ENCODE measurements around the gene ADAMTS14.

Gene ADAMTS14

DNA sequence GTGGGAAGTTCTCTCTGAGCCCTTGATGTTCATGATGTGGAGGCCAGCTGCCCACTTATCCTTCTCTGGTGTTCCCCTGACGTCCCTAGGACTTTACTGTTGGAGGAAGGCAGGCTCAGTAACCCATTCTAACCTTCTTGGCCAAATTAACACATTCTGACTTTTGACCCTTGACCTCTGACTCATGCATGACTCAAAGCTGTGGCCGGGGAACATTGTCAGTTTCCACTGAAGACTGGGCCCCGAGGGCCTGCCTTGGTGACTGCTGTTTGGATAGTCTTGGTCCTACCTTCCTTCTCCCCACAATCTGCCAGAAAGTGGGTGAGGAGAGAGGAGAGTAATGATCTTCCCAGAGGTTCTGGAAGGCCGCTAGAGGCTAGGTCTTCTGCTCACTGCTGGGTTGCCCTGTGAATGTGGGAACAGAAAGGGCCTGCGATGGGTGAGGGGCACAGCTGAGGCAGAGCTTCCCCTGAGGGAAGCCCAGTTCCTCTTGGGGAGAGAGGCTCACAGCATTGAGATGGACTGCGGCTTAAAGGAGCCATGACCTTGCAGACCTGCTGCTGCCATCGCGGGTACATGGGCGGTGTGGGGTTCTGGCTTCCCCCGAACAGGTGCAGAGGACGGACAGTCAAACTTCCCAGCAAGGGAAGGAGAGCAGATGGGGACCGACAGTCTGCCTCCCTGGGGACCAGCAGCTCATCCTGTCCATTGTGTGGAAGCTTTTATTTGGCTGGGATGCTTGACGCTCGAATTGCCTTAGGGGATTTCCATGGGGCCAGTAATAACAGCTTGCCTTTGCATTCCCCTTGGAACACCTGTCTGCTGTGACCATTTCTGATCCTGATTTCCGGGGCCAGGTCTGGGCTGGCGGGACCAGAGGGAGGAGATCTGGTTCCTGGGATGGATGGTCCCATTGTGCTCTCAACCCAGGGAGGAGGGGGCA, 43.8 kb downstream of the ADAMTS14 start:
- DNase-seq (ENCODE audit: extremely low spot score): no peak
- TF ChIP-seq FOXK2 (IDR thresholded peaks at IDR 0.05) (no peak), TARDBP (IDR thresholded peaks at IDR 0.05) (no peak), FOXA1 (IDR thresholded peaks at IDR 0.05) (no peak), L3MBTL2 (conservative IDR thresholded peaks at IDR 0.05) (no peak), FOXM1 (IDR thresholded peaks at IDR 0.05; ENCODE audit: borderline replicate concordance) (no peak), NFRKB (IDR thresholded peaks at IDR 0.05) (no peak), CTBP1 (IDR thresholded peaks at IDR 0.05; ENCODE audit: borderline replicate concordance) (no peak), LEF1 (IDR thresholded peaks at IDR 0.05; ENCODE audit: borderline replicate concordance) (no peak), HDGF (IDR thresholded peaks at IDR 0.05; ENCODE audit: borderline replicate concordance) (no peak), BHLHE40 (IDR thresholded peaks at IDR 0.05; ENCODE audit: borderline replicate concordance) (no peak), ZNF384 (IDR thresholded peaks at IDR 0.05) (no peak)
- TF ChIP-seq, protein P1, sequence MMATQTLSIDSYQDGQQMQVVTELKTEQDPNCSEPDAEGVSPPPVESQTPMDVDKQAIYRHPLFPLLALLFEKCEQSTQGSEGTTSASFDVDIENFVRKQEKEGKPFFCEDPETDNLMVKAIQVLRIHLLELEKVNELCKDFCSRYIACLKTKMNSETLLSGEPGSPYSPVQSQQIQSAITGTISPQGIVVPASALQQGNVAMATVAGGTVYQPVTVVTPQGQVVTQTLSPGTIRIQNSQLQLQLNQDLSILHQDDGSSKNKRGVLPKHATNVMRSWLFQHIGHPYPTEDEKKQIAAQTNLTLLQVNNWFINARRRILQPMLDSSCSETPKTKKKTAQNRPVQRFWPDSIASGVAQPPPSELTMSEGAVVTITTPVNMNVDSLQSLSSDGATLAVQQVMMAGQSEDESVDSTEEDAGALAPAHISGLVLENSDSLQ (IDR thresholded peaks at IDR 0.05): no peak
- ChIA-PET POLR2A (no interaction called here), CTCF (interaction anchor here (1.3 kb wide), 1 partner anchor 23 kb away, joined by 3 read pairs; no protein-coding TSS in a partner anchor)

DNA sequence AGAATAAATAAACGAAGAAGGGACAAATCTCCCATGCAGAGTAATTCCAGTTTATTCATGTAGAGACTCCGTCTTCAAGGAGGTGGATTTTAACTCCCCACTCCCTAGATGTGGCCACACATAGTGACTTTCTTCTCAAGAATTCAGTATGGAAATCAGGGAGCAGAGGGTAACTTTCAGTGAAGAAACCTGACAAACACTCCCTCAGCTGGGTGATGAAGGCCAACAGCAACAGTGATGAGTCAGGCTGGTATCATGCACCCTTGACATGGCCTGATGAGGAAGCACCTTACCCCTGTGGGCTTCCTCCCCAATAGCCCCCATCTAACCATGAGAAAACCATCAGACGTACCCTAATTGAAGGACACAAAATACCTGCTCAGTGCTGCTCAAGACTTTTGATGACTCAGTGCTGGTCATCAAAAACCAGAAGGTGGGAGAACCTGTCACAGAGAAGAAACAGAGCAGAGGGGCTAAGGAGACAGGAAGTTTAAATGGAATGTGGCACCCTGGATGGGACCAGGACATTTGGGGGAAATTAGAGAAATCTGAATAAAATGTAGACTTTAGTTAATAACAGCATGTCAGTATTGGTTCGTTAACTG, 50.6 kb downstream of the ADAMTS14 start:
- TF ChIP-seq ZNF384 (IDR thresholded peaks at IDR 0.05) (no peak), ARNT (IDR thresholded peaks at IDR 0.05) (no peak), CTBP1 (IDR thresholded peaks at IDR 0.05; ENCODE audit: borderline replicate concordance) (no peak), FOXK2 (IDR thresholded peaks at IDR 0.05) (no peak), FOXM1 (IDR thresholded peaks at IDR 0.05; ENCODE audit: borderline replicate concordance) (no peak), L3MBTL2 (conservative IDR thresholded peaks at IDR 0.05) (no peak), TARDBP (IDR thresholded peaks at IDR 0.05) (no peak), LEF1 (IDR thresholded peaks at IDR 0.05; ENCODE audit: borderline replicate concordance) (no peak)
- no peak for DNase-seq (ENCODE audit: extremely low spot score)
- CTCF ChIA-PET: no interaction called here
- POLR2A ChIA-PET: no interaction called here

DNA sequence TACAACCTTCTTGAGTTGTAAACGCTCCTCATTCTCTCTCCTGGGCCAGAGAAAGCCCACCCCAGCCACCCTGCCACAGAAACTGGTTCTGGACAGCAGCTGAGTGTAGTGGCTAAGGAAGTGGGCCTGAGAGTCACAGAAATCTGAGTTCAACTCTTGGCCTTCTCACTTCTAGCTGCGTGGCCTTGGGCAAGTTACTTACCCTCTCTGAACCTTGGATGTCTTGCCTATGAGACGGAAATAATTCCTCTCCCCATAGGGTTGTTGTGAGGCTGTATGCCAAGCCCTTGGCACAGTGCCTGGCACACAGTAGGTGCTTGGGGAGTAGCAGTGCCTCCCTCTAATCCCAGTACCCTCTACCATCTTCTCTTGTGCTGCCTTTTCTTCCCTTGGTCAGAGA, 51.5 kb downstream of the ADAMTS14 start:
- ChIA-PET CTCF (no interaction called here), POLR2A (no interaction called here)
- no peak for DNase-seq (ENCODE audit: extremely low spot score)
- no peak for TF ChIP-seq CTBP1 (IDR thresholded peaks at IDR 0.05; ENCODE audit: borderline replicate concordance)
- TF ChIP-seq, protein P1 (IDR thresholded peaks at IDR 0.05): no peak
- no peak for TF ChIP-seq ARNT (IDR thresholded peaks at IDR 0.05)
- TF ChIP-seq L3MBTL2 (conservative IDR thresholded peaks at IDR 0.05): no peak
- no peak for TF ChIP-seq FOXA1 (IDR thresholded peaks at IDR 0.05)
- no peak for TF ChIP-seq ELF4 (IDR thresholded peaks at IDR 0.05)
- no peak for TF ChIP-seq FOXK2 (IDR thresholded peaks at IDR 0.05)
- no peak for TF ChIP-seq LEF1 (IDR thresholded peaks at IDR 0.05; ENCODE audit: borderline replicate concordance)
- TF ChIP-seq BHLHE40 (IDR thresholded peaks at IDR 0.05; ENCODE audit: borderline replicate concordance): no peak
- TF ChIP-seq HDGF (IDR thresholded peaks at IDR 0.05; ENCODE audit: borderline replicate concordance): no peak
- no peak for TF ChIP-seq SUZ12 (IDR thresholded peaks at IDR 0.05)
- no peak for TF ChIP-seq FOXM1 (IDR thresholded peaks at IDR 0.05; ENCODE audit: borderline replicate concordance)
- no peak for TF ChIP-seq SP1 (IDR thresholded peaks at IDR 0.05)
- no peak for TF ChIP-seq TARDBP (IDR thresholded peaks at IDR 0.05)
- TF ChIP-seq NFRKB (IDR thresholded peaks at IDR 0.05): no peak
- TF ChIP-seq ZNF384 (IDR thresholded peaks at IDR 0.05): no peak

DNA sequence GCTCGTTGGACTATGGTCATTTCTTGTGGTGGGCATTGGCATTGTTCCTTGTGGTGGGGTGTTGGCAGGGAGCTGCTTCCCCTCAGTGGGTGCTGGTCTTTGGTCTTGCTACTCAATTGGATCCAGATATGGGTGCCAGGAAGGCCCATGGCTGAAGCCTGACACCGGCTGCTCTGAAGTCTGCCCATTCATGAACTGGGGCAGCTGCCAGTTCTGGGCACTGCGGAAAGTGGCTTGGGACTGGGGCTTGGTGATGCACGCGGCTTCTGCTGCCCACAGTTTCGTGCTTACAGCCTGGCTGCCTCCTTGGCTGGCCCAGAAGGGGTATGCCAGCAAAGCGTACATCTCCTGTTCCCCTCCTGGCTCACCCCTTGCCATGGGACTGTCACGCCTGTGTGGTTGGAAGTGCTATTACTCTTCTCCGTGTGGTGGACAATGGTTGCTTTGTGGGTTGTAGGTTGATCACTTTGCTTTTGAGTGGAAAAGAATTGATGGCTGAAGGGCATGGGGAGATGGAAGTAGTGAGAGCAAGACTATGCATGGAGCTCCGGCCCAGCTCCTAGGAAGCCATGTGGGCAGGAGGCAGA, 54.7 kb downstream of the ADAMTS14 start:
- POLR2A ChIA-PET: no interaction called here
- TF ChIP-seq, protein P1 (IDR thresholded peaks at IDR 0.05): no peak
- no peak for TF ChIP-seq FOXA1 (IDR thresholded peaks at IDR 0.05)
- no peak for TF ChIP-seq ZNF384 (IDR thresholded peaks at IDR 0.05)
- no peak for TF ChIP-seq TARDBP (IDR thresholded peaks at IDR 0.05)
- TF ChIP-seq CTBP1 (IDR thresholded peaks at IDR 0.05; ENCODE audit: borderline replicate concordance): no peak
- no peak for TF ChIP-seq ARNT (IDR thresholded peaks at IDR 0.05)
- no peak for TF ChIP-seq LEF1 (IDR thresholded peaks at IDR 0.05; ENCODE audit: borderline replicate concordance)
- no peak for TF ChIP-seq ELF4 (IDR thresholded peaks at IDR 0.05)
- no peak for TF ChIP-seq FOXM1 (IDR thresholded peaks at IDR 0.05; ENCODE audit: borderline replicate concordance)
- no peak for TF ChIP-seq HDGF (IDR thresholded peaks at IDR 0.05; ENCODE audit: borderline replicate concordance)
- TF ChIP-seq BHLHE40 (IDR thresholded peaks at IDR 0.05; ENCODE audit: borderline replicate concordance): no peak
- TF ChIP-seq L3MBTL2 (conservative IDR thresholded peaks at IDR 0.05): no peak
- no peak for TF ChIP-seq SP1 (IDR thresholded peaks at IDR 0.05)
- TF ChIP-seq NFRKB (IDR thresholded peaks at IDR 0.05): no peak
- CTCF ChIA-PET: interaction anchor here (0.6 kb wide), 1 partner anchor 572 kb away, joined by 3 read pairs; no protein-coding TSS in a partner anchor
- DNase-seq (ENCODE audit: extremely low spot score): no peak

DNA sequence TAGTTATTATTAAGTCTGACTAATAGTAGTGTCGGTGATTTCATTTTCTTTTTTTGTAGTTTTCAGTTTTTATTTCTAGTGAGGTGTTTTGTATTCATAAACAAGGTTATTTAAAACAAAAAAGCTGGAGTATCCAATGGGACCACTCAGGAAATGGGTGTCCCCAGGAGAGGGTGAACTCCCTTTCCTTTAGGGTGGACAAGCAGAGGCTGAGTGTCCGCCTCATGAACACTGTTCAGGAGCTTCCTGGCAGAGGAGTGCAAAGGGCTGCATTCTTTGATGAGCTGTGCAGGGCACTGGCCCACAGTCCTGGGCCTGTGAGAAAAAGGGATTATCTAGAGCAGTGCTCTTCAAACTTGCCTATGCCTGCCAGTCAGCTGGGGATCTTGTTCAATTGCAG, 56.0 kb downstream of the ADAMTS14 start:
- ChIA-PET POLR2A (interaction anchor here (1.0 kb wide), 1 partner anchor 177 kb away, joined by 3 read pairs; no protein-coding TSS in a partner anchor), CTCF (no interaction called here)
- TF ChIP-seq ELF4 (IDR thresholded peaks at IDR 0.05) (no peak), ZNF384 (IDR thresholded peaks at IDR 0.05) (no peak)
- no peak for DNase-seq (ENCODE audit: extremely low spot score)

All from HEK293T (cell line).